RCC 7860 (cell line): ENCODE measurements around the gene ANK3.

Experiments
- DNase-seq: peaks from one replicate; pipeline ENCODE4 v3.0.0-alpha.2; 2015; ENCODE audit warnings: low spot score
- FAIRE-seq: peaks from 2 replicates; lab custom pipeline; 2012; peaks lifted over from hg19 to GRCh38; lab: Jason Lieb, UNC

ANK3 gene

GRCh38 chr10:60189861-60190475 lies 199.7 kb downstream of the ANK3 start:
- DNase-seq (no peak), FAIRE-seq (no peak)

DNA sequence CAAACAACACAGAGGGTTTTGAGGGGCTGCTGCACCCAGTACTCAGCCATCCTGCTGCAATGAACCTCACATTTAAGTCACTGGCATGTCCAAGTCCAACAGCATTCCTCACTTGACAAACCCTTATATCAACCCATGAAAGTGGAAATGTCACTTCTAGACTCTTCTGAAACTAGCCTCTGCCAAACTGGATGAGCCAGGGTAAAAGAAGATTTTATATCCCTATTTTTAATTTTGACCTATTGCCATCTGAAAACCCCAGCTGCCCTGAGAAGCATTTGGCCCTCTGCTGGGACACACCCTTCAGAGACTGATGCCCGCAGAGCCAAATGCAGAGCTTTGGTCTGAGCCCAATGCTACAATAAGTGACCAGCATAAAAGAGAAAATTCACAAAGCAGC lies 201.1 kb downstream of the ANK3 start:
- FAIRE-seq, result no peak

DNA sequence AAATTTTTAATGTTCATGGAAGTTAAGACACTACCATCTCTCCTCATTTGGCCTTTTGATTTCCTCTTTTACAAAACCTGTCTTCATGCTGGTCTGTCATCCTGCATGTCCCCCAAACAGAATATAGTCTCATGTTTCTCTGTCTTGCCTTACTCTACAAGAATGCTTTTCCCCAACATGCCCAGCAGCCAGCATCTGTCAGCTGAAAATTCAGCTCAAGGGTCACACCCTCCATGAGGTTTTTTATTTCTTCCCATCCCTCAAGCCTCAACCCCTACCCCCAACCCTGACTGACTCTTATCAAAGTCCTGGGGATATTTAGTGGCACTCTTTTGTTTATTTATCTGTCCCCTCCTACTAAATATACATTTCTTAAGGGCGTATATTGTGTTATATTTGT lies 202.0 kb downstream of the ANK3 start:
- no peak for FAIRE-seq
- DNase-seq, result no peak

More for the DNA sequence above, 201.1 kb downstream of the ANK3 start:
- no peak for DNase-seq

DNA sequence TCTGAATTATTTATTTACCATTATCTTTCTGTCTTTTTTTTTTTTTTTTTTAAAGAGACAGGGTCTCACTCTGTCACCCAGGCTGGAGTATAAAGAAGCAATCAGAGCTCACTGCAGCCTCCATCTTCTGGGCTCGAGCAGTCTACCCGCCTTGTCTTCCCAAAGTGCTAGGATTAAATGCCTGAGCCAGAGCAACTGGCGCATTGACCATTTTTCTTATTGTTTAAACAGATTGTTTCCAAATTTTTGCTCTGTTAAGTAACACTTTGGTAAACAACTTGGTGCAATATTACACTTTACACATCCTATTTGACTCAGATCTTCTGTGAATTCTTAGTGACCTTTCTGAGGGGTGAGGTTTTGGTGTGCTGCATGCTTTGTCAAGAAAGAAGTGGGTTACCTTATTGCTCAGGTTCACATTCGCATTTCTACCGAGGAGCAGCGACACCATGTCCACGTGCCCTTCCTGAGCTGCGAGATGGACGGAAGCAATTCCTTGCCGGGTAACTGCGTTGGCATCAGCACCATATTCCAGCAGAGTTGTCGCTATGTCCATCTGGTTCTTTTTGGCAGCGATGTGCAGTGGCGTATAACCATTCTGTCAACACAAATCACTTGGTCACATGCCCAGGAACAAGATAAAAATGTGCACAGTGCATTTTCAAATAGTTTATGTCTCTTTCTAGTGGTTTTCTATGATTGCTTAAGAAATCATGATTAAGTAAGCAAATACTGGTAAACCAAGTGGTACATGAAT lies 203.2 kb downstream of the ANK3 start:
- DNase-seq (no peak), FAIRE-seq (no peak)

- FAIRE-seq (no peak), DNase-seq (no peak)
These were observed 204.3 kb downstream of the ANK3 start for GRCh38 chr10:60185421-60185820.

GRCh38 chr10:60182691-60183090 lies 207.0 kb downstream of the ANK3 start:
- DNase-seq, result no peak
- no peak for FAIRE-seq

DNA sequence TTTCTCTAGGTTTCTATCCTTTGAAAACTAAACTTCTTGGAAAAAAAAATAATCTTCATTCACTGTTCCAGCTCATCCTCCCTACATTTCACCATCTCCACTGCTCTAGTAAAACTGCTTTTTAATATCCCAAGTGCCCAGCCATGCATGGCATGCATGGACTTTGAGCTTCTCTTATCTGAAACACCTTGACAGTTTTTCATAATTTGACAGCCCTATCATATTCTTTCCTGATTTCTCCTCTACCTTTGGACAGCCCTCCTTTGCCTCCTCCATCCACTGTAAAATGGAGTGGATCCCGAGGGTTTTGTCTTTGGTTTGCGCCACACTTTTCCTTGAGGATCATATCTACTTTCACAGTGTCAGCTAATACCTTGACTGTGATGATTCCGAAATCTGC lies 212.8 kb downstream of the ANK3 start:
- no peak for FAIRE-seq

DNA sequence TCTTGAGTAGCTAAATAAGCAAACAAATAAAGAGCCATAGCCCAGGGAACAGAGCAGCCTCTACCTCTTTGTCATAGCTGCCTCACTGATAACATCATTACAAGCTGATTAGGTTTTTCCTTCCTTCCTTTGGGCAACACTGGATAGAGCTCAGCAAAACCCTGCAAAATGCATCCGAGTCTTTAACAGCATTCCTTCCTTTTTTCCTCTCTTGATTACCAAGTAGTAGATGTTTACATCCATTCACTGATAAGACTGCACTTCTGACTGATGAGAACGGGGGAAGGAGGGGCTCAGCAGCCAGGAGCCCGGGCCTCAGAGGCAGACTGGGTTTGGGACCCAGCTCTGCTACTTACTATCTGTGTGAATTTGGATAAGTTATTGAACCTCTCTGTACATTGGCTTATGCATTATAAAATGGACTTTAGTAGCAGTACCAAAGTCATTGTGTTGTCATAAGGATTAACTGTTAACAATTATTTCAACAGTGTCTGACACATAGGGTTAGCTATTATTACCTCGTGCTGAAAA lies 214.2 kb downstream of the ANK3 start:
- DNase-seq (no peak), FAIRE-seq (no peak)

More for the DNA sequence above, 212.8 kb downstream of the ANK3 start:
- no peak for DNase-seq

GRCh38 chr10:60172363-60172990 lies 217.2 kb downstream of the ANK3 start:
- DNase-seq (no peak), FAIRE-seq (no peak)

DNA sequence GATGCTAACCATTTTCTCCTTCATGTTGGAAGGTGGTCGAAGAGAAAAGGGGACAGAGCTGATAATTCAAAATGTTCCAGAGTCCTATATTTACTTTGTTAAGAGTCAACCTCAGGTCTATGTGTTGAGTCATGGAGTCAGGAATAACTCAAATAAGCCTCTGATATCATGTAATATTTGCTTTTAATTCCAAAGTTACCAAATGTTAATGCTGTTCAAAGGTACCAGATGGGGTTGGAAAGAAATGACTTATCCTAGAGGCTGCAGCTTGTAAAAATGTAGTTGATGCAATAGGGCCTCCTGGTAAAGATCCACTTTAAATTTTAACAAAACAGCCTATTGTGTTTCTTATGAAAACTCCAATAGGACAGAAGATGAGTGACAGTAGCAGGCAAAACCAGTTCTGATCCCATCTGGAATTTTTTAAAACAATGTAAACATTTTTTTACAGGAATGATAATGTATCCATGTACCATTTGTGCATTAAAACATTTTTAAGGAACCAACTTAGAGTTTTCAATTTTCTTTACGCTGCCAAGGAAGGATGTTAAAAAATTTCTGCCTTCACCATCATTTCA lies 218.2 kb downstream of the ANK3 start:
- FAIRE-seq (no peak), DNase-seq (no peak)

DNA sequence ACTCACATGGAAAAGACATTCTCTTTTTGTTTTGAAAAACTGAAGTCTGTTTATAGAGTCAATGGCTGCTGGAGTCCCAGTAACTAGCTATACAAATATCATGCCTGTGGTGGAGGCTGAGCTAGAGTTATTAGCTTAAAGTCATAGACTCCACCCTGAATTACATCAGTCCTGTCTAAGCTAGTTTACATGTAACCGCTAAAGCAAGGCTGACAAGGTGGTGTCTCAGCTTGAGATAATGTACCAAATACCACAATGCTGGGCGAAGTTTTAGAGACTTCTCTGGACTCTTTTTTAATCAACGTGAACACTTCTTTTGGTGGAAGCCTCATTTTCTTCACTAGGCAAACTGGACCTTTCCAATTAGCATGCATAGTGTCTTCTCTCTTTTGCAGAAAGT lies 219.4 kb downstream of the ANK3 start:
- no peak for FAIRE-seq
- DNase-seq, result no peak

DNA sequence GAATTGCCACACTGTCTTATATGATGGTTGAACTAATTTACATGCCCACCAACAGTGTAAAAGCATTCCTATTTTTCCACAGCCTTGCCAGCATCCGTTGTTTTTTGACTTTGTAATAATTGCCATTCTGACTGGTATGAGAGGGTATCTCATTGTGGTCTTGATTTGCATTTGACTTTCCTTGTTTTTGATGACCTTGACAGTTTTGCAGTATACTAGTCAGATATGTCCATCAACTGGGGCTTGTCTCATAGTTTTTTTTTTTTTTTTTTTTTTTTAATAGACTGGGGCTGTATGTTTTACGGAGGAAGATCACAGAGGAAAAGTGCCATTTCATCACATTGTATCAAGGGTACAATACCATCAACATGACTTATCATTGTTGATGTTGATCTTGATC lies 220.6 kb downstream of the ANK3 start:
- FAIRE-seq (no peak), DNase-seq (no peak)

GRCh38 chr10:60167050-60167449 lies 222.6 kb downstream of the ANK3 start:
- FAIRE-seq (no peak), DNase-seq (no peak)

- FAIRE-seq (no peak), DNase-seq (no peak)
These were observed 225.9 kb downstream of the ANK3 start for GRCh38 chr10:60163786-60164185.

DNA sequence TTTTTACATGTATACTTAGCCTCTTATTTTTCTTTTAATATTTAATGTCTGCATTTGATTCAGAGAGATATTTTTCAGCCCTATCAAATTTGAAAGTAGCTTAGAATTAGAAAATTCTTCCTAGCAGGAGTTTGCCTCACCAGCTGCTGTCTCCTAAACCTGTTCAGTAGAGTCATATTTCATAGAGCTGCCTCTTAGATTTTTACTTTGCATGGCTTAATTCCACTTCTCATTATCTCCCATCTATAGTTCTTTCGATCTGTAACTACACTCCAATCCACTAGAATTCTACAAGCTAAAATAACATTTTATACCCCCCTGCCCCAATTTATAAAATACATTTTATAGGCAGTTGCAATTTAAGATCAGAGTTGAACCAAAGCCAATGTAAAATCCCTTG lies 227.0 kb downstream of the ANK3 start:
- FAIRE-seq, result no peak
- no peak for DNase-seq

GRCh38 chr10:60155943-60156683 lies 233.6 kb downstream of the ANK3 start:
- FAIRE-seq (no peak), DNase-seq (no peak)

- FAIRE-seq, result no peak
- DNase-seq, result no peak
These were observed 234.4 kb downstream of the ANK3 start for GRCh38 chr10:60155099-60155877.

GRCh38 chr10:60149003-60149402 lies 240.7 kb downstream of the ANK3 start:
- DNase-seq (no peak), FAIRE-seq (no peak)

DNA sequence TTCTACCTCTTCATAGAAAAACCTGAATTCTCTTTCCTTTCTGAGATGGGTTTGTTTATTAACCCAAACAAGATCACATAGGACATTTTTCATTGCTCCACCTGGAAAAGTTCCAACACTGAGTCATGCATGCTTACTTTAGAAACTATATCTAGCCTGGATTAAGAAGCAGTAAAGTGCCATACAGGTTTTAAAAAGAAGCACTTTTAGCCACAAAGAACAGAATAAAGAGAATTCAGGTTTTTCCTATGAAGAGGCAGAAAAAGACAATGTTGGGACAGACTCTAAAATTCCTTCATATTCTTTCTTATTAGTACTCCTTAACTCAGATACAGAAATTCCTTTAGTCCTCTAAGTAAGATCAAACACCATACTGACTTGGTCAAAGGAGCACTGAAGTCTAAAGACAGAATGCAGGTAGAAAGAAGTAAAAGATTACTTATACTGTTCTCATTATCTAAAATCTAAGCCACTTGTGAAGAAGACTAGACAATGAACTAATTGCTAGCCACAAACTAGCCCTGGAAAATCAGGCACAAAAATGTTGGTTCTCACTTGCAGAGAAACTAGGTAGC lies 241.3 kb downstream of the ANK3 start:
- DNase-seq (peak; percentile 65), FAIRE-seq (peak; percentile 93)
